Measurements from ENCODE around the gene EFHC1. TPM values are rescaled to one million over a fixed set of nuclear protein-coding genes. Genes with fewer than 3 reads are reported as not detected.

The EFHC1 gene
- total RNA-seq, 1 donor from 2014 or later, result 9.6 TPM

- no peaks in the 10 kb centered on the region for H3K4me1 Mint-ChIP-seq (ENCODE audit: low read depth)
- peaks cover 1% of the 10 kb centered on the region for H3K36me3 Mint-ChIP-seq (ENCODE audit: low read depth)
- DNase-seq (ENCODE audit: low spot score), result no peak
- H3K27me3 Mint-ChIP-seq (ENCODE audit: low read depth), result no peaks in the 10 kb centered on the region
- TF ChIP-seq CTCF (IDR thresholded peaks at IDR 0.05), result no peak
- no peak overlapping the region for H3K4me3 Mint-ChIP-seq (ENCODE audit: unreplicated experiment)
- no peak overlapping the region for H3K27ac Mint-ChIP-seq (ENCODE audit: unreplicated experiment)
- H3K9me3 Mint-ChIP-seq (ENCODE audit: low read depth), result no peaks in the 10 kb centered on the region
Measured at GRCh38 chr6:52482903-52483670, 62.9 kb downstream of the EFHC1 start.

GRCh38 chr6:52483671-52484003, 63.5 kb downstream of the EFHC1 start:
- Mint-ChIP-seq H3K9me3 (ENCODE audit: low read depth) (no peaks in the 10 kb centered on the region), H3K27me3 (ENCODE audit: low read depth) (no peaks in the 10 kb centered on the region), H3K27ac (ENCODE audit: unreplicated experiment) (no peak overlapping the region), H3K36me3 (ENCODE audit: low read depth) (peaks cover 1% of the 10 kb centered on the region), H3K4me1 (ENCODE audit: low read depth) (no peaks in the 10 kb centered on the region), H3K4me3 (ENCODE audit: unreplicated experiment) (no peak overlapping the region)
- TF ChIP-seq CTCF (IDR thresholded peaks at IDR 0.05), result no peak
- no peak for DNase-seq (ENCODE audit: low spot score)

GRCh38 chr6:52489881-52490280, 69.7 kb downstream of the EFHC1 start:
- Mint-ChIP-seq H3K27me3 (ENCODE audit: low read depth) (no peaks in the 10 kb centered on the region), H3K4me3 (ENCODE audit: unreplicated experiment) (no peak overlapping the region), H3K36me3 (ENCODE audit: low read depth) (peaks cover 1% of the 10 kb centered on the region), H3K4me1 (ENCODE audit: low read depth) (peaks cover 23% of the 10 kb centered on the region), H3K27ac (ENCODE audit: unreplicated experiment) (no peak overlapping the region), H3K9me3 (ENCODE audit: low read depth) (peaks cover under 1% of the 10 kb centered on the region)
- no peak for DNase-seq (ENCODE audit: low spot score)
- TF ChIP-seq CTCF (IDR thresholded peaks at IDR 0.05), result no peak

- no peak overlapping the region for H3K4me3 Mint-ChIP-seq (ENCODE audit: unreplicated experiment)
- peaks cover 23% of the 10 kb centered on the region for H3K4me1 Mint-ChIP-seq (ENCODE audit: low read depth)
- H3K36me3 Mint-ChIP-seq (ENCODE audit: low read depth), result peaks cover 7% of the 10 kb centered on the region
- no peak for TF ChIP-seq CTCF (IDR thresholded peaks at IDR 0.05)
- no peak overlapping the region for H3K27ac Mint-ChIP-seq (ENCODE audit: unreplicated experiment)
- no peak for DNase-seq (ENCODE audit: low spot score)
- H3K27me3 Mint-ChIP-seq (ENCODE audit: low read depth), result no peaks in the 10 kb centered on the region
- H3K9me3 Mint-ChIP-seq (ENCODE audit: low read depth), result peaks cover 4% of the 10 kb centered on the region
Measured at GRCh38 chr6:52491203-52492069, 71.3 kb downstream of the EFHC1 start.

GRCh38 chr6:52493669-52494068, 73.5 kb downstream of the EFHC1 start:
- H3K27ac Mint-ChIP-seq (ENCODE audit: unreplicated experiment), result peak overlapping the region; percentile 24
- H3K9me3 Mint-ChIP-seq (ENCODE audit: low read depth), result peaks cover 4% of the 10 kb centered on the region
- no peak for DNase-seq (ENCODE audit: low spot score)
- peaks cover 37% of the 10 kb centered on the region for H3K4me1 Mint-ChIP-seq (ENCODE audit: low read depth)
- no peak overlapping the region for H3K4me3 Mint-ChIP-seq (ENCODE audit: unreplicated experiment)
- peaks cover 10% of the 10 kb centered on the region for H3K36me3 Mint-ChIP-seq (ENCODE audit: low read depth)
- no peaks in the 10 kb centered on the region for H3K27me3 Mint-ChIP-seq (ENCODE audit: low read depth)
- TF ChIP-seq CTCF (IDR thresholded peaks at IDR 0.05), result no peak
